CD4-positive, alpha-beta T cell treated with Interleukin-2 at 100 ng/mL for 4 hours (primary cell): ENCODE data around the gene BCL2.

ENCODE experiments used
- DNase-seq: peaks from one replicate; pipeline ENCODE4 v3.0.0-alpha.2; 2020; ENCODE audit warnings: low spot score

Gene BCL2

DNA sequence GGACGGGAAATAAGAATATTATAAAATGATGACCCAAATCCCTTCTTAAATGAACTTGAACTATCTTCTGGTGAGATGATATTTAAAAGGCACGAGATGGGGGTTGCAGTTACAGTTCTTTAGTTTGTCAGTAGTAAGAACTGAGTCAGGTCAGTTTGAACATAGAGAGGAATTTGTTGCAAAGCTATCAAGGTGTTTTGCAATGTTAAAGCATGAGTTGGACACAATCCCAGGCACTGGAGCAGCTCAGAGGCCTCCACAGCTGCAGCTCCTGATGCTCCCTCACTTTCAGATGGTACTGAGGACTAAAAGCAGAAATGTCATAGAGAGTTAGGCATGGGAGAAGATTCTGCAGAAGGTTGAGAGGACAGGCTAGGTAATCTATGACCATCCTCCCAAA lies 236.0 kb downstream of the BCL2 start:
- DNase-seq: no peak

DNA sequence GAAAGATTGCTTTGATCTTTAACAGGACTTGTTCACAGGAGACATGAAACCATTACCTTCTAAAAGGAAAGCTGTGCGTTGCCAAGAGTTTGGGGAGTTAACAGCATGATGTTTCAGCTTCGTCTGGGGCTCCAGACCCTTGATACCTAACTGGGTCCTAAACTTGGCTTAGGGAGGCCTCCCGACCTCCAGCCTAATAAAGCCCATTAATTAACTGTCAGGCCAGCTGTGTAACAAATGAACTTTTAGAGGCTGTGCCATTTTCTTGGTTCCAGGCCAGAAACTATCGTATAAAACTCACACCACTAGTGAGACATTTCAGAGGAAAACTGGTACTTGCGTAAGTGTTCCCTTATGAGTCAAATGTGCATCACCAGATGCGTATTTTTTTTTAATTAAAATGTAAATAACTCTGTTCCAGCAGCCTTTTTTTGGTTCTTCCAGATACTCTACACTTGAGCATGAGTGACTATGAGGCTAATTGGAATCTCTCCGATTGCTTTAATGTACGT lies 236.5 kb downstream of the BCL2 start:
- DNase-seq: no peak

DNA sequence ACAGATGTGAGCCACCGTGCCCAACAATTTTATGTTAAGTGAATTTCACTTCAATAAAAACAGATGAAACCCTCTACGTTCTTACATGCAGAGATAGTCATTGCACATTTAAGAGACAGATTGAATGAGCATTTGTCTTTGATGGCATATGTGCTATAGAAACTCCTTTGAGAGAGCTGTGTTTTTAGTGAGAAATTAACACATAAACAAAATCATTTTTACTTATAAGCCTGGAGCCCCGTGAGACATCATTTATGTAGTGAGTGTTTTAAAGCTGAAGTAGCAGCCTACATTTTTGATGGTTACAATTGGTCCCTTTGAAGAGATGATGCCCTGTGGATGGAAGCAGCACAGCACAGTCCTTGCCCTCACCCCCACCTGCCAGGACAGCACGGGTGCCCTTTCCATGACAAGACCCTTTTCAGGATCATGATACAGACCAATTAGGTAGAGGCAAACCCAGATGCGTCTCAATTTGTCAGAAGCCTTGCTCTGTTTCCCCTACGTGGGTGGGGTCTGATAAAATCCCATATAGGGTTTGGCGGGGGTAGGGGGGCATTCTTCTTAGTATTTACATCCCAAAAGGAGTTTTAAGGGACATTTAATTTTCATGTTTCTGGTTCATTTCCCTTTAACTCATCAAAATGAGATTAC lies 237.1 kb downstream of the BCL2 start:
- no peak for DNase-seq

DNA sequence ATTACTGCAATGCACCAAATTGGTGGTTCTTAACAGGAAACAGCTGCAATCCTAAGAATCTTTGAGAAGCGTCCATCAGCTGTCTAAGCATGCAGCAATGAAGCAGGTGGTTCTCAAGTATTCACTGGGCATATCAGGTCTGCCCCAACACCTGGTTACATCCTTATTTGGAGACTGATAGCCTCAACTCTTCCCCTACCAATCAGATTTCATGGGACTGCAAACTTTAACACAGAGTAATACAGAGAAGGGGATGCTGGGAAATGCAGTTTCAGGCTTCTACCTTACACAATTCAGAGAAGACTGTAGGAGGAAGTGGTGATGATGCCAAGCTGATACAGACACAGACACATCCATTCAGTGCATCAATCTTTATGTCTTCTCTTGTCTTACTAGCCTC lies 240.5 kb downstream of the BCL2 start:
- DNase-seq: no peak

DNA sequence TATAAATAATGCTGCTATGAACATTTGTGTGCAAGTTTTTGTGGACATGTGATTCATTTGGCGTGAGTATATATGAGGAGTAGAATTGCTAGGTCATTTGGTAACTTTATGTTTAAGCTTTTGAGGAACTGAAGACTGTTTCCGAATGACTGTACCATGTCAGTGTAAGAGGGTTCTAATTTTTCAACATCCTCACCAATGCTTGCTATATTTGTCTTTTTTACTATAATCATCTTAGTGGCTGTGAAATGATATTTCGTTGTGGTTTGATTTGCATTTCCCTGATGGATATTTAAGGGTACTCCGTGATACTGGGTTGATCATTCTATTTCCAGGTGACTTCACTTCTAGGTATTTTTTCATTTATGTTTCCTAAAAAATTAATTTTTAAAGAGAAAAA lies 241.1 kb downstream of the BCL2 start:
- DNase-seq: no peak

DNA sequence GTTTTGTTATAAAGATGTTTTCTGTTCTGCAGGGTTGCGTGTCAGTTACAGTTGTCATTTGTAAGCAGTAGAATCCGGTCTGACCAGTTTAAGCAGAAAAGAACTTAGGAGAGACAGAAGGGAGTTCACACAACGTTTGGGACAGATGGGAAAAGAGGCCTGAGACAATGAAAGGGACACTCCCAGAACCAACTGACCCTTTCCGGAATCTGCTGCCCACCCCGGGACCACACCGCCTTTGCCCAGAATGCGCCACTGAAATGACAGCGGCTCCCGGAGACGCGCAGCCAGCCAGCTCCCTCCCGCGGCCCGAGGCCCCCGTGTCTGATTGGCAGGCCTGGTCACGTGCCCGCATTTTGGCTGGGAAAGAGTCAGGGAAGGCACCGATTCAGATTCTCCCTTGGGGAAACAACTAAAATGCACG lies 244.6 kb downstream of the BCL2 start:
- DNase-seq: peak; percentile 35

DNA sequence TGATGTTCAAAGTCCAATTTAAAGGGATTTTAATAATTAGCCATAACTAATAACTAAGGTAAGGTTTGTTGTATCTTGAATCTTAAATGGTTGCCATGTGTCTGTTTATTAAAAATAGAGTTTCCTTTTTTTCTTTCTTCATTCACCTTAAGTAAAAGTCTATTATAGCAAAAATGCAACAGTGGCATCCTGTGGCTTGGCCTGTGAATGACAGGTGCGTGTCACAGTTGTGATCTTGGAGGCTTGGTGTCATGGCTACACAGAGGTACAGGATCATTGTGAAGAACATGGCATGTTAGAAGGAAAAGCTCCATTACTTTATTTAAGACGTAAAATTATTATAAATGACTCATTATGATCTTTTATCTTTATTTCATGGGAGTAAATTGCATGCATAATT lies 246.1 kb downstream of the BCL2 start:
- DNase-seq: no peak
